Liver (tissue), 9 donors: ENCODE results near the gene CEP128. TPM values are rescaled to one million over a fixed set of nuclear protein-coding genes. Genes with fewer than 3 reads are reported as not detected.

Source experiments
- DNase-seq: peaks from one replicate; pipeline ENCODE4 v3.0.0-alpha.2; 2017; ENCODE audit warnings: low spot score
- H3K27ac ChIP-seq, 2 donors: one replicate each; pipeline ENCODE4 v1.7.0; 2013; ENCODE audit warnings: inconsistent platforms in 2 of 2, low read length in 2 of 2, control low read depth in 1 of 2, low read depth in 1 of 2, mild to moderate bottlenecking in 1 of 2
- H3K27me3 ChIP-seq, 4 donors: one replicate each; pipeline versions ENCODE4 v1.6.1 to v1.7.0; 2013; ENCODE audit warnings: low read length in 3 of 4, inconsistent platforms in 1 of 4, mild to moderate bottlenecking in 1 of 4, moderate library complexity in 1 of 4; ENCODE audit not compliant: control insufficient read depth in 4 of 4, insufficient read depth in 4 of 4
- H3K36me3 ChIP-seq, 4 donors: one replicate each; pipeline versions ENCODE4 v1.6.1 to v1.7.0; 2013; ENCODE audit warnings: low read length in 3 of 4, mild to moderate bottlenecking in 3 of 4, low read depth in 1 of 4, moderate library complexity in 1 of 4; ENCODE audit not compliant: control insufficient read depth in 4 of 4, insufficient read depth in 3 of 4
- H3K4me1 ChIP-seq, 4 donors: one replicate each; pipeline versions ENCODE4 v1.6.1 to v1.7.0; 2013; ENCODE audit warnings: low read length in 3 of 4, mild to moderate bottlenecking in 3 of 4, moderate library complexity in 1 of 4; ENCODE audit not compliant: control insufficient read depth in 4 of 4, insufficient read depth in 4 of 4
- H3K4me3 ChIP-seq, 3 donors: one replicate each; pipeline versions ENCODE4 v1.6.1 to v1.7.0; 2013; ENCODE audit warnings: low read length in 3 of 3, control low read depth in 1 of 3, low read depth in 1 of 3, mild to moderate bottlenecking in 1 of 3
- H3K9ac ChIP-seq, 2 donors: one replicate each; pipeline ENCODE4 v1.7.0; 2013; ENCODE audit warnings: low read length in 2 of 2, mild to moderate bottlenecking in 2 of 2, moderate library complexity in 2 of 2, control low read depth in 1 of 2, low read depth in 1 of 2
- H3K9me3 ChIP-seq, 4 donors: one replicate each; pipeline versions ENCODE4 v1.6.1 to v1.7.0; 2013; ENCODE audit warnings: low read length in 3 of 4; ENCODE audit not compliant: control insufficient read depth in 4 of 4
- ATF3 ChIP-seq: IDR thresholded peaks from 2 replicates; pipeline ENCODE4 v1.6.1; 2016; ENCODE audit warnings: antibody characterized with exemption
- CTCF ChIP-seq: fragments of 150-350 bp; IDR thresholded peaks from 2 replicates; pipeline ENCODE4 v1.5.1; 2017; ENCODE audit warnings: improper control_type of control experiment, low read depth, low read length; ENCODE audit not compliant: missing input control
- EGR1 ChIP-seq, 2 donors: IDR thresholded peaks; 2 replicates each; pipeline ENCODE4 v1.6.1; 2016 to 2018; ENCODE audit warnings: antibody characterized with exemption in 2 of 2, low read depth in 2 of 2
- FOXA1 ChIP-seq: IDR thresholded peaks from 2 replicates; pipeline ENCODE4 v1.6.1; 2016; ENCODE audit warnings: antibody characterized with exemption
- FOXA2 ChIP-seq: IDR thresholded peaks from 2 replicates; pipeline ENCODE4 v1.6.1; 2016; ENCODE audit warnings: antibody characterized with exemption
- GABPA ChIP-seq, 2 donors: IDR thresholded peaks in 1 of 2; conservative IDR thresholded peaks in 1 of 2; 2 replicates each; pipeline ENCODE4 v1.6.1; 2016; ENCODE audit warnings: antibody characterized with exemption in 2 of 2, mild to moderate bottlenecking in 1 of 2, moderate library complexity in 1 of 2
- HNF4A ChIP-seq, 2 donors: conservative IDR thresholded peaks; 2 replicates each; pipeline ENCODE4 v1.6.1; 2016; ENCODE audit warnings: antibody characterized with exemption in 2 of 2, mild to moderate bottlenecking in 2 of 2
- JUND ChIP-seq, 2 donors: IDR thresholded peaks; 2 replicates each; pipeline ENCODE4 v1.6.1; 2016; ENCODE audit warnings: antibody characterized with exemption in 2 of 2
- NR2F2 ChIP-seq: IDR thresholded peaks from 2 replicates; pipeline ENCODE4 v1.6.1; 2016; ENCODE audit warnings: antibody characterized with exemption
- RAD21 ChIP-seq, 2 donors: IDR thresholded peaks; 2 replicates each; pipeline ENCODE4 v1.6.1; 2016; ENCODE audit warnings: antibody characterized with exemption in 2 of 2, mild to moderate bottlenecking in 2 of 2
- REST ChIP-seq: IDR thresholded peaks from 2 replicates; pipeline ENCODE4 v1.6.1; 2016; ENCODE audit warnings: antibody characterized with exemption, mild to moderate bottlenecking
- TAF1 ChIP-seq: conservative IDR thresholded peaks from 2 replicates; pipeline ENCODE4 v1.6.1; 2016; ENCODE audit warnings: antibody characterized with exemption, mild to moderate bottlenecking
- YY1 ChIP-seq: IDR thresholded peaks from 2 replicates; pipeline ENCODE4 v1.6.1; 2016; ENCODE audit warnings: antibody characterized with exemption, mild to moderate bottlenecking
- WGBS: extraction: QIAGEN DNeasy Blood & Tissue Kit; methylation state at CpG from one replicate; pipeline ENCODE4 v1.1.7; 2013; 5-methylcytosine and 5-hydroxymethylcytosine counted together
- polyA plus RNA-seq, 2 donors: library from polyadenylated mRNA; stranded (reverse) in 1 of 2; unstranded in 1 of 2; fragments of 200-250 nt in 1 of 2; fragments of >200 nt in 1 of 2; fragmentation: Nextera tagmentation in 1 of 2; extraction: Ambion mirVana in 1 of 2; gene quantifications; one replicate each; pipeline versions ENCODE4 v1.2.1 to v1.2.3, GENCODE V29; 2013 to 2015
- total RNA-seq, 2 donors: library from RNA; depleted of rRNA; stranded (reverse); fragments of >200 nt; gene quantifications; one replicate each; pipeline ENCODE4 v1.2.3, GENCODE V29; 2014
- TF ChIP-seq, protein P1 (sequence below): IDR thresholded peaks from 2 replicates; pipeline ENCODE4 v1.6.1; 2016; ENCODE audit warnings: antibody characterized with exemption
- donor health status: healthy.
- donor health status: healthy.
- donor health status: healthy.
- donor health status: healthy.
- donor health status: healthy.

CEP128 gene
- total and polyA plus RNA-seq, 4 donors = 0.27 to 3.8 (median 1.4) TPM

GRCh38 chr14:80754696-80755095 lies 186.8 kb downstream of the CEP128 start:
- Histone ChIP-seq H3K36me3 (peaks cover 0 to 2% (median 0%) of the 10 kb centered on the region in 4 donors), H3K4me1 (no peaks in the 10 kb centered on the region), H3K27me3 (no peaks in the 10 kb centered on the region), H3K9me3 (no peaks in the 10 kb centered on the region), H3K27ac (no peak overlapping the region), H3K9ac (no peak overlapping the region), H3K4me3 (no peak overlapping the region)
- WGBS = 97% methylated on average over 7 of the region's 7 CpGs
- TF ChIP-seq HNF4A (conservative IDR thresholded peaks at IDR 0.05) (no peak), NR2F2 (no peak), CTCF (no peak), EGR1 (IDR thresholded peaks at IDR 0.05; ENCODE audit: low read depth in 2 of 2) (no peak), RAD21 (IDR thresholded peaks at IDR 0.05) (no peak), FOXA1 (no peak), GABPA (IDR thresholded peaks at IDR 0.05 in 1 of 2, conservative IDR thresholded peaks at IDR 0.05 in 1 of 2) (no peak), REST (no peak), ATF3 (no peak)
- TF ChIP-seq, protein P1, sequence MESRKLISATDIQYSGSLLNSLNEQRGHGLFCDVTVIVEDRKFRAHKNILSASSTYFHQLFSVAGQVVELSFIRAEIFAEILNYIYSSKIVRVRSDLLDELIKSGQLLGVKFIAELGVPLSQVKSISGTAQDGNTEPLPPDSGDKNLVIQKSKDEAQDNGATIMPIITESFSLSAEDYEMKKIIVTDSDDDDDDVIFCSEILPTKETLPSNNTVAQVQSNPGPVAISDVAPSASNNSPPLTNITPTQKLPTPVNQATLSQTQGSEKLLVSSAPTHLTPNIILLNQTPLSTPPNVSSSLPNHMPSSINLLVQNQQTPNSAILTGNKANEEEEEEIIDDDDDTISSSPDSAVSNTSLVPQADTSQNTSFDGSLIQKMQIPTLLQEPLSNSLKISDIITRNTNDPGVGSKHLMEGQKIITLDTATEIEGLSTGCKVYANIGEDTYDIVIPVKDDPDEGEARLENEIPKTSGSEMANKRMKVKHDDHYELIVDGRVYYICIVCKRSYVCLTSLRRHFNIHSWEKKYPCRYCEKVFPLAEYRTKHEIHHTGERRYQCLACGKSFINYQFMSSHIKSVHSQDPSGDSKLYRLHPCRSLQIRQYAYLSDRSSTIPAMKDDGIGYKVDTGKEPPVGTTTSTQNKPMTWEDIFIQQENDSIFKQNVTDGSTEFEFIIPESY = no peak
- no peak for DNase-seq

- Histone ChIP-seq H3K27me3 (no peaks in the 10 kb centered on the region), H3K9ac (no peak overlapping the region), H3K27ac (no peak overlapping the region), H3K4me3 (no peak overlapping the region), H3K4me1 (no peaks in the 10 kb centered on the region), H3K9me3 (no peaks in the 10 kb centered on the region), H3K36me3 (peaks cover 0 to 2% (median 0%) of the 10 kb centered on the region in 4 donors)
- no peak for DNase-seq
- TF ChIP-seq CTCF (no peak), YY1 (no peak), FOXA2 (no peak), HNF4A (conservative IDR thresholded peaks at IDR 0.05) (no peak), EGR1 (IDR thresholded peaks at IDR 0.05; ENCODE audit: low read depth in 2 of 2) (no peak), JUND (IDR thresholded peaks at IDR 0.05) (no peak), ATF3 (no peak), REST (no peak), FOXA1 (no peak), TAF1 (no peak), RAD21 (IDR thresholded peaks at IDR 0.05) (no peak)
- TF ChIP-seq, protein P1 = no peak
- WGBS = 100% methylated on average over 1 of the region's 1 CpG
Observed at GRCh38 chr14:80751285-80751684, 190.3 kb downstream of the CEP128 start.
